Right renal pelvis (tissue), 4 donors: ENCODE results near the gene KIF6. TPM values are rescaled to one million over a fixed set of nuclear protein-coding genes. Genes with fewer than 3 reads are reported as not detected.

Source experiments
- DNase-seq, 4 donors: peaks; one replicate each; pipeline ENCODE4 v3.0.0-alpha.2; 2013; ENCODE audit warnings: low read depth in 4 of 4, low spot score in 3 of 4, missing footprints in 1 of 4
- polyA plus RNA-seq, 4 donors: library from polyadenylated mRNA; unstranded; fragments of 120-200 nt; gene quantifications; one replicate each; pipeline ENCODE4 v1.2.1, GENCODE V29; 2013; ENCODE audit not compliant: insufficient read length in 4 of 4

Gene KIF6
- polyA plus RNA-seq, 4 donors, result 3.8 to 4.6 (median 4.0) TPM

DNA sequence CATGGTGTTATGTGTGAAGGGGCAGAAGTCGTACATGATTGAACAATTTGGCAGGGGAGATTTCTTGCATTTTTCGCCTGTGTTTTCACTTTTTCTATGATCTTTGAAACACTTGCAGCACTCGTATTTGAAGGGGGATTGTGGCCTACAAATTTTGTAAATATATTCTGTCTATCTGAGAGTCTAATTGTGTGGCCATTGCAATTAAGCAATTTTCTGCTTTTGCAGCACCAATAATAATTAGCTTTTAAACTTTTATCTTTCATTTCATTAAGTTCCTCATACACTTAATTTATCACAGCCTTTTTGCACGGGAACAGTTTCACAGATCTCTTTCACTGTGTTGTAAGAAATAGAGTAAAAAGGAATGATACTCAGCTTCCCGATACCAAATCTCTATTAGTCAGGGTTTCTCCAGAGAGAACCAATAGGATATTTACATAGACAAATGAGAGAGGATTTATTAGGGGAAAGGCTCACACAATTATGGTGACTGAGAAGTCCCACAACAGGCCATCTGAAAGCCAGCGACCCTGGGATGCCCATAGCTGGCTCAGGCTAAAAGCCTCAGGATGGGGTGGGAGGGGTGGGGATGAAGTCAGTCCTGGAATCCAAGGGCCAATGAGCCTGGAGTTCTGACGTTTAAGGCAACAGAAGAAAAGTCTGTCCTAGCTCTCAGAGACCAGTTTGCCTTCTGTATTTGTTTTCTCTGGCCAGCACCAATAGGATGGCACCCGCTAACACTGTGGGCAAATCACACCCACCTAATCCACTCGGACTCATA lies 58.3 kb downstream of the KIF6 start:
- DNase-seq, result no peak

DNA sequence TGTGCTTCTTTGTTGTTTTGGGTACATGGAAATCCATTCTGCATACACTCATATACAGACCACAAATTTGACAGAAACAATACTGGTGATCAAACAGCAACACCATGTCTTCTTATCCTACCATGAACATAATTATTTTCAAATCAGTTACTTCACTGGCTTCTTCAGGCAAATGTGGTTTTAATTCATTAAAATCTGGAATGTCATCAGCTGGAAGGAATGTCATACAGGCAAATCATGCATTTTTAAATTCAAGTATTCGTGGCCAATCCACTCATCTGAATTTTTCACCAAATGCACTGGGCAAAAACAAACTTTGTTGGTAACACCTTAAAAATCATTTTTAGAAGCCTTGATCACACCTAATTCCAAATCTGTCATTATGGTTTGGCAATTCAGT lies 59.3 kb downstream of the KIF6 start:
- no peak for DNase-seq

DNA sequence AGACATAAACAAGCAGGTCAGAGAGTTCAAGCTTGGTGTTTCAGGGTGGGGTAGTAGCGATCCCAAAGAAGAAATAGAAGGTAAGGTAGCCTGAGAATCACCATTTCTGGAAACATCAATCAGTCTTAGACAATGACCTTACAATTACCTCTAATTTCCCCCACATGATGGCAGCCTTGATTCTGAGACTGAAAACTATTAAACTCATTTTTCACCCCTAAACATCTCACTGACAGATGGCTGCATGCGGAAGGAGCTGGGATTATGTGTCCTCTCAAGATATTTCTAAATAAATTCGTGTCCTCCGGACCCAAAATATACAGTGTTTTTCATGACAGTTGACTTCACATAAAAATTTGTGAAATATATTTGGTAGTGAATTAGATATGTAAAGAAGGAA lies 61.0 kb downstream of the KIF6 start:
- no peak for DNase-seq

DNA sequence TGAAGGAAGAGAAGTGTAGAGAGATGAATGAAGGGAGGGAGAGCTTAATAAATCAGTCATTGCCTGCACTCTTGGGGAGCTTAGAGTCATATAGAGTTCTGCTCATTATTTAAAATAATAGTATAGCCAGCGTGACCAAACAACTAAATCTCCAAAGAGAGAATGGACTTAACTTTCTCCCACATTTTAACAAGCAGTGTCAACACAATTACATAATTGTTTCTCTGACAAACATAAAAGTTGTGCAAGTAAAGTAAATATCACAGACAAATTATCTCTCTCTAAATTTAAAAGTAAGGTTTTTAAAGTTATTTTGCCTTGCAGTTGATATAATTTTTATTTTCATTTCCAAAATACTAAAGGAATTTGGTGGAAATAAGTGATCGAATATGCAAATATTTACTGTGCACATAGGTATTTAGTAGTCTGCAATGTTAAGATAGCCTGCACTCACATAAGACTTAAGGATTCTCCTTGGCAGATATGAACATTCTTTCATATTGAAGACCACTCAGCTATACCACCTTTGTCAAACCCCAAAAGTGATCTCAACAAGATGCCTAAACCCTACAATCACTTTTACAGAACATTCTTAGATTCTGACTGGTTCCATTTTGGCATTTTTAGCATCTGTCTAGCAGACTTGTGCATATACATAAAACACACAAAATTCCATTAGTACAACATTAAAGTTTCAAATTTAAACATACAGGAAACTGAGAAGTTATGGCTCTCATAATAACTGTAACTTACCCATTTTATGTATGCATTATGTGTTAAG lies 67.7 kb downstream of the KIF6 start:
- DNase-seq, result no peak

- no peak for DNase-seq
Observed at GRCh38 chr6:39654121-39654520, 71.1 kb downstream of the KIF6 start.

DNA sequence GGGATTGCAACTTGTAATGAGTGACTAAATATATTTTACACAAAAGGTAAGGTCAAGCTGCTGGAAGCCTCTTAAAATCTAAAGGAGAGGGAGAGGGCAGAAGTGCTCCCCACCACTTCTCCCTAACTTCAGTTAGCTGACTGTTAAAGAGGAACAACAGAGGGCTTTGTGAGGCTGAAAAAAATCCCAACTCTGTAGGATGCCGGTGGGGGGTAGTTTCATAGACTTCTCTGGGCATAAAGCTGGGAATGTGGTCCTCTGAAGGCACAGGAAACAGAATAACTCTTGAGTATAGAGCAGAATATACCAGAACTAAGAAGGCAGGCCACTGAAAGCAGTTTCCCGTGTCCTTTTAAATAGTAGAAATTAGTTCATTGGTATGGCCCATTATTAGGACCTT lies 71.6 kb downstream of the KIF6 start:
- no peak for DNase-seq

GRCh38 chr6:39649996-39650395 lies 75.2 kb downstream of the KIF6 start:
- DNase-seq, result no peak

DNA sequence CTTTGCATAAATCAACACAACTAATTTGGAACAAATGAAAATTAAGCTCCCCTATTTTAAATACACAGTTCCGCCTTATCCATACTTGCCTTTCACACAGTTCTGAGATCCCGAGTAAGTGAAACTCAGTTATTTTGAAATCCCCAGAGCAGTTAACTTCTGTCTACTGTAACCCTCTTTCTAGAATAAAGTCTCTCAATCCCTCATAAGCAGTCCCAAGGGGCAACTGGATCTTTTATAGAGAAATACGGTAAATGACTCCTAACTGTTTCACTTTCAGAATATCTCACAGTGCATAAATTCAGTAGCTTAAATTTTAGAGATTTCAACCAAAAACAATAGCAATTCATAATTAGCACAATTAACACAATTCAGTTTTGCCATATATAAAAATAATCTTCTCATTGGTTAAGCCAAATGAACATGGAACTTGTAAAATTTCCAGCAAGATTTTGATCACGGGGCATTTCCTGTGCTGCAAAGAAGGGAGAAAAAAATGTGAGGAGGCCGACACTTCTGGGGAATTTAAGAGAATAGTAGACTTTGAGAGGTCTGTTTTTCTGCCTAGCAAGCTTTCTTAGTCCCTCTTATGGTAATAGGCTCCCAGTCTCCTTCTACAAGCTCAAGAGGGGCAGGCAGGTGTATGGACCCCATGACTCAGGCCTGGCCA lies 78.3 kb downstream of the KIF6 start:
- DNase-seq, result no peak

- no peak for DNase-seq
Observed at GRCh38 chr6:39642270-39642669, 82.9 kb downstream of the KIF6 start.

GRCh38 chr6:39638126-39638822 lies 86.9 kb downstream of the KIF6 start:
- DNase-seq, result no peak

DNA sequence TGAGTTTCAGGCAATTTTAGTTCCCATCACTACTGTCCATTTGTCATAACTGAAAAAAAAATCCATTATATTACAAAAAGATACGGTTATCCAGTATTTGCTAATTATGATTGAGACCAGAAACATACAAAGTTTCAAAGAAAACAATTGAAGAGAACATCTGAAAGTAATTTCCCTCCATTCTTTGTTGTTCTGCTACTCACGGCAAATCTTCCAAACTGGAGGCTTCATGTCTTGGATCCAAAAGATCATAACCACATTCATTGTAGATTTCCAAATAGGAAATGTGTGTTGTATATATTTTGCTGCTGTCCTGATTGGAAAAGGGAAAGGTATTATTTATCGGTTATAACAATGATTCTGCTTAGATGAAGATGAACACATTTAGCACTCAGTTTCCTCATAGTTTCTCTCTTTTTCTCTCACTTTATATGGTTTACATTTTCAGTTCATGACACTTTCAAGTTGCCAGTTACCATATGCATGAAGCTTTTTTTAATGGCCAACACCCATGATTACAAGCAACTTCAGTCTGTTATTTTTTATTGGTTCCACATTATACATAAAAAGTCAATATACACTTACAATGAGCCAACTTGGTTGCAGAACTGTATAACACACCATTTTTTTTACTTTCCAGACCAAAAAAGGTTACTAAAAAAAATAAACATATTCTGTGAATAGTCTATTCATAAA lies 90.4 kb downstream of the KIF6 start:
- DNase-seq, result no peak

DNA sequence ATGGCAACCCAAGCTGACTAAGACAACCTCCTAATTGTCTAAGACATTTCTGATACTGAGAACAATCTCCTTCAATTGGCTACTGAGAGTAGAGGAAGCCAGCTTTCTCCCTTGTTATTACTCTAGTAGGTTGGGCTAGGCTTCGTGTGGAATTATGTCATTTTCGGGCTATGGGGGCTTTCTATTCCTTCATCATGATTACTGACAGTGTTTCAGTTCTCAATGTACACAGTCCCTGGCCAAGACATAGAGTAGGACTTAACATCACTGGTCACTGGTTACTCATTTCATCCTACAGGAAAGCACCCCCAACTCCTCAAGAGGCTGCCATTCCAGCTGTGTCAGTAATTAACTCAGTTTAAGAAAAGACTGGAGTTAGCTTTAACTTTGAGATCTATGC lies 100.0 kb downstream of the KIF6 start:
- no peak for DNase-seq

- no peak for DNase-seq
Observed at GRCh38 chr6:39623750-39624149, 101.5 kb downstream of the KIF6 start.

- DNase-seq, result no peak
Observed at GRCh38 chr6:39617520-39617919, 107.7 kb downstream of the KIF6 start.

DNA sequence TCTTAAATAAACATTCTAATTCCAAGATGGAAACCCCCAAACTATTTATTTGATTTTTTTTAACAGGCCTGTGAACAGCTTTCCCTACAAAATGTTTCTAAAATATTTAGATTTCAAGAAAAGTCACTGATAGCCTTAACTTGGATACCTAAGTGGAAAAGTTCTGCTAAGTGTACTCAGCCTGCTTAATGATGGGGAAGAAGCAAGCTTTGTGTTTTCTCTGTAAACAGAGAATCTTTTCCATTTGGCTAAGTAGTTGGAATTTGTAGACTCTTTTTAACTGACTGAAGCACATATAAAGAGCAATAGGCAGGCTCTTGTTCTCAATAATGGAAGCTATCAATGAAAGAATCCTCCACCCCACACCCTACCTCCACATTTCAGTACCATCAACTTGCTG lies 108.2 kb downstream of the KIF6 start:
- no peak for DNase-seq

DNA sequence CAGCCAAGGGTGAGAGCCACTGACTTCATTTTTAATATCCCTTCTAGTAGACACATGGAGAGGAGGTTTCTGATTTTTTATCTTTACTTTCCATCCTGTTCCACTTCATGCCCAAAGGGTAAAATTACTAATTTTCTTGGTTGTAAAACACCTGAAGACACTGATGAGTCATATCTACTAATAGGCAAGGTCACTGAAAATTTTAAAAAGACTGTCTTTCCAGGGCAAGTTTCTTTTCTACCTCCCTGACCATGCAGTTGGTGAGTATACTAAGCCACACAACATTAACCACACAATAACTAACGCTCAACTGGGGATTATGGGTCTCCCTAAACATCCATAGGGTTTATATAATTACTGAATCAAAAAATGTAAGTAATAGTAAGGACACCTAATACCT lies 109.6 kb downstream of the KIF6 start:
- DNase-seq, result no peak

DNA sequence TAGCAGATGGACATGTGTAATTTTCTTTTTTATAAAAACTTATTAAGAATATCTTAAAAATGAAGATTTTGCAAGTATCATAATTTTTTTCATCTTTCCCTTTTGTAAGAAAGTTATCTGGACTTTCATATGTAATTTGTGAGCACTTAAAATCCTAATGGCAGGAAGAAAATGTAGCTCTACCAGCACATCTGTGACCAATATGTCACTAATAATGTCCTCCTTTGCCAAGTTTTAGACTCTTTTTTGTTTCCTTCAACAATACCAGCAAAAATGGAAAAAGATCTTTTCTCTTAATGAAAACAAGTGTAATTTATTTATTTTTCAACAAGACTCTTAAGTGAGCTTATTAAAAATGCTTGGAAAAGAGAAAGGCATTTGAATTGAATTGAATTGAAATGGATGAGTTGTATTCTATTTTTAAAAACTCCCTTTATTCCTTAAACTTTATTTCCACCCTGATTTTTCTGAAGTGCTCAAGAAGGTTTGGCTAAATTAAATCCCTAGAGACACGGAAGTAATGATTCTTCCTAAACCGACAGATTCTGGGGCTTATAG lies 110.7 kb downstream of the KIF6 start:
- DNase-seq, result no peak

DNA sequence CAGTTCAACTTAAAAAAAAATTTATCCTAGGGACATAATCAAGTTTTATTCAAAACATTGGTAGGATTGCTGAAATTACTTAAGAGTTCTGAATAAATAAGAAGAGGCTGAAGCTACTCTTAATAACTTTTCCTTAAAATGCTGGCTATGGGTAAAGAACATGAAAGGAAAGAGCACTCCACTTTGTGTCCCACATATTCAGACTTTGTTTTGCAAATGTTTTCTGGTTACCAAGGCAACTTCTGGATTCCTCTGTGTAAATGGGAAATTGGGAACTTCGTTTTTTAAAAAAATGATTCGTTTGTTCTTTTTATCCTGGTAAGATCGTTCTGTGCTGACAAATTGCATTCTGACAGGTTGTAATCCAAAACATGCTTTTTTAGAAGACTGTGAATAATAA lies 115.0 kb downstream of the KIF6 start:
- DNase-seq, result peak; percentile 31 to 63 (median 43)

DNA sequence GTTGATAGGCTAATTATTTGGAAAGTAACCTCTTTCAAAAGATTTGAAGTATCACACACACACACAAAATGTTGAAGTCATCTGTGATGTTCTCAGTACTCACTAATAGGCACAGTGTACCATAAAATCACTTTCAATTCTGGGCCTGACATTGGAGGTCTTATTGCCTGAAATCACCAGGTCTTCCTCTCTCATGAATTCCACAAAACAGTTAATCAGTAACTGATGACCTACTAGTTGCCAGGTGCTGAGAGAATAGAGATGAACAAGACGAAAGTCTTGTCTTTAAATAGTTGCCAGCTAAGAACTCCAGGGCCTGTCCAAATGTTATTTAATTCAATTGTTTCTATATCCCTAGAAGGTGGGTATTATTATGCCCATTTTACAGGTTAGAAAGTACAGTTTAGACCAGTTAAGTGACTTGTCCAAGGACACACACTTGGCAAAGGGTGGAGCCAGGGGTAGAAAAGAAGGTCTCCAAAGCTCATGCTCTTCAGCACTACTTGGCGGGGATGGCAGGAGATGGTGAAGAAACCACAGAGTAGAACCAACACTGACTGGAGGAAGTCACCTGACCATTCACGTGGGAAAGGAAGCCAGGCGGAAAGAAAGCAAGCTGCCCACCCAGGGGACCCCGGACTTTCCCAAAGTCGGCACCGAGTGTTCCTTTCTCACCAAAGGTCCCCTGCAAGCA lies 116.4 kb downstream of the KIF6 start:
- DNase-seq, result no peak
